ENCODE results near the gene NCKIPSD.

Gene NCKIPSD

DNA sequence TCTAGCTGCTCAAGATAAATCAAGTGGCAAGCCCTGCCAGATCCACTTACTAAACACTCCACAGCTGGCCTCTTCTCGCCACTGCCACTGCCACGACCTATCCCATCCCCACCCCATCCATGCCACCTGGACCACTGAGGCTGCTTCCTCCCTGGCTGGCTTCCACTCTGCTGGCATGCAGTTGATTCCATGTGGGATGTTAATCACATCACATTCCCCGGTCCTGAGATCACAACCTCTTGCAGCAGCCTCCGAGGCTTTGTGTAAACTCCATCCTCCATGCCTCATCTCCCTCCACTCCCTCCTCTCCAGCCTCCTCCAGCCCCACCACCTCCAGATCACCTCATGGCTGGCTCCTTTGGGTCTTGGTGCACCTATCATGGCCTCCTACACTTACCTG is 7.7 kb downstream of the NCKIPSD start:
- DNase-seq = no peak

DNA sequence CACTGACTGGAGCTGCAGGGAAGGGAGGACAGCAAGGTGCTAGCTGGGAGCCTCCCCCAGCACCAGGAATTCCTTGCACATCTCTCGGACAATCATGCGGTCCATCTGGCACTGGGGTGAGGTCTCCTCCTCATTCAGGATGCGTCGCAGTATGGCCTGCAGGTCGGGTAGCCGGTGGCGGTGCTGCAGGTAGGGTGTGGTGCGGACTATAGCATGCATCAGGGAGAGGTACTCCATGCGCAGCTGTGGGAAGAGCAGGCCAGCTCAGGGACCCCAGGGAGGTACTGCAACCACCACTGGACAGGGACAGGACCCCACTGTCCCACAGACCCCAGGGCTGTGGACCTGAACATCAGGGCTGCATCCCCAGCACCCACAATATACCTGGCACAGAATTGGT is 11.2 kb downstream of the NCKIPSD start:
- no peak for DNase-seq

DNA sequence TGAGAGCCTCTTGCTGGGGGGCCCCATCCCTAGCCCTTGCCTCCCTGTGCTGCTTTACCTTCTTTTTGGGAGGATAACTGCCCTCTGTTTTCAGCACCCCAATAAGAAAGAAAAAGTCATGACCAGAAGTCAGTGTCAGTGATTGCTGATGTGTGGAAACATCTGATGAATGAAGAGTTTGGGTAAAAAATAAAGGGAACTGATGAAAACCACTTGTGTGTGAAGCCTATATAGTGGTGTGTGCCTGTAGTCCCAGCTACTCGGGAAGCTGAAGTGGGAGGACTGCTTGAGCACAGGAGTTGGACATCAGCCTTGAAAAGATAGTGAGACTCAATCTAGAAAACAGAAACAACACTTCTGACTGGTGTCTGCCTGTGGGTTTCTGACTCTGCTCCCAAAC is 13.2 kb downstream of the NCKIPSD start:
- no peak for DNase-seq

DNA sequence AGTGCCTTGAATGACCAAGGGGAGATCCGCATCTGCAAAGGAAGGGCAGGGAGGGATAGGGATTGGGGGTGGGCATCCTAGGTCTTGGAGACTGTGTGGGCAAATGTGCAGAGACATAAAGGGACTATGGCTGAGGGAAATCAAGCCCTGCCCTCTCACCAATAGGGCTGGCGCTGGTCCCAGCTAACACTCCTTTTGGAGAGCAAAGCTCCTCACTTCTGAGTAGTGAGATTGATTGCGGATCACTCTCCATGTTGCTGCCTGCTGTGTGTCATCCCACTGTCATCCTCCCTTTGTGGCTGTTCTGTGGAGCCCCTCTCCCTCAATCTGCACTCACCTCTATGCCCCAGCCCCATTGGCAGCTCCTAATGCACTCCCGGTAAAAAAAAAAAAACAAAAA is 20.8 kb downstream of the NCKIPSD start:
- DNase-seq = no peak

DNA sequence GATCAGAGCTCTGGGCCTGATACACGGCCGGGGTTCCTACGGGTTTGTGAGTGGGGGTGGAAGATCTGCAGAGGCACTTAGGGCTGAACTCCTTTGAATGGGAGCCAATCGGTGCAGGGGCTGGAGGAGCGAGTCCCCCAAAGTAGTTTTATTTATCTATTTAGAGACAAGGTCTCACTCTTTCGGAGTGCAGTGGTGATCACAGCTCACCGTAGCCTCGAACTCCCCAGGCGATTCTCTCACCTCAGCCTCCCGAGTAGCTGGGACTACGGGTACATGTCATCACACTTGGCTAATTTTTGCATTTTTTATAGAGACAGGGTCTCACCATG is 21.4 kb downstream of the NCKIPSD start:
- no peak for DNase-seq

DNA sequence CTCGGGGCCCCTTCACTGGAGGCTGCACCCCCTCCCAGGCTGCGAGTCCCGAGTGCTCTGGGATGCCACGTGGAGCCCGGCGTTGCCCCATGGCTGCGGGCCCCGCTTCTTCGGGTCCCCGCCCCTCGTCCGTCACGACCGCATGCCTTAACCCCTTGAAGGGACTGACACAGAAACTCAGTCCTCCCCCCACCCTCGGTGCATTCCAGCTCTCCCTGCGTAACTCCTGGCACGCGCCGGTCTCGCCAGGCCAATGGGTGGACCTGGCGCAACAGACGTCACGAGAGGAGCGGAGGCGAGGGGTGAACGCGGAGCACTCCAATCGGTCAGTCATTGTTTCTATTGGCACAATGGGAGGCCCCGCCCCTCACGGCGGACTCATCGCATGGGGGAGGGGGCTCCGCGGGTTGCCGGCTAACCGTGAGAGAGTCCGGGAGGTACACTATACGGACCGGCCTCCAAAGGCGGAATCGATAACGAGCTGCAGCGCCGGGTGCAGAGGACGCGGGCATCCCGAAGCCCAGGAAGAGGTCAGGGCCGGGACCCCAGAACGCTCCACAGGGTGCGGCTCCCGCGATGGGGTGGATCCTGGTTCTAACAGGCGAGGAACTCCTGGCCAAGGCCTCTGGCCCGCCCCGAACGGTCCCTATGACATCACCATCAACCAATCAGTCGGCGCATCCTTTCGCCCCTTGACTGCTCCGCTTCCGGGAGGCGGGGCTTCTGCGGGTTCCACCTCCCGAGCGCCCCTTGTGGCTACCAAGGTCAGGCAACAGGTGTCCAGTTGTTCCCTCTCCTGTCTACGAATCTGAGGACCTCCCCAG is 22.0 kb downstream of the NCKIPSD start:
- peak; percentile 73 to 96 (median 79) for DNase-seq

DNA sequence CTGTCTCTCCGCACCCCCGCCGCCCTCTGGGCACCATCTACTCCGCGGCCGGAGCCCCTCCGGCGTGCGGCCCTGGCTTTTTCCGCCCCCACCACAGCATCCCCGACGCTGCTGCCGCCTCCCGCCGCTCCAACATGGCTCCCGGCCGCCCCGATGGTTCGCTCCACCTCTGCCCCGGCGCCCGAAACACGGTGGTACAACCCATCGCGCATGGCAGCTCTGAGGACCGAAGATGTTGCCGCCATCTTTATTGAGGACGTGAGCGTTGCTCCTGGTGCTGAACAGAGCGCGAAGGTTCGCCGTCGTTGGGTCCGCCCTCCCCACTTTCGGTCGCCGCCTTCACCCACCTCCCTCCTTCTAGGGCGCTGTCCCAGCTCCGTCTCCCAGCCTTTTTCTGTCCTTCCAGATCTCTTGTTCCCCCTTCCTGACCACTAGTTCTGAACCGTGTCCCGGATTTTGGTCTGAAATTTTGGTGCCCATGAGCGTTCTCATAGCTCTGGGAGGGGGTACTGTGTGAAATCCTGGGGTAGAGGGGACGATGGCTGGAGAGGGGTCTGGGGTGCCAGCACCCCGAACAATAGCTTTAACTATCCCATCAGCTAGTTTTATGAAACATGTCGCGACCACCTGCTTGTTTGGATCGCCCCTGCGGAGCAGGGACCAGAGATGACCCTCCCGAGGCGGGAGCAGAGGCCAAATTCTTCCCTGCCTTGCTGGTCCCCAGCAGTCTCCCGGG is 22.8 kb downstream of the NCKIPSD start, which contains the start of gene CELSR3:
Gene CELSR3, minus strand, starts transcription at position 134 of the 736 bp plus-strand sequence. CDS start 252 bp downstream, outside the sequence.
- DNase-seq = peak; percentile 42 to 87 (median 58)

DNA sequence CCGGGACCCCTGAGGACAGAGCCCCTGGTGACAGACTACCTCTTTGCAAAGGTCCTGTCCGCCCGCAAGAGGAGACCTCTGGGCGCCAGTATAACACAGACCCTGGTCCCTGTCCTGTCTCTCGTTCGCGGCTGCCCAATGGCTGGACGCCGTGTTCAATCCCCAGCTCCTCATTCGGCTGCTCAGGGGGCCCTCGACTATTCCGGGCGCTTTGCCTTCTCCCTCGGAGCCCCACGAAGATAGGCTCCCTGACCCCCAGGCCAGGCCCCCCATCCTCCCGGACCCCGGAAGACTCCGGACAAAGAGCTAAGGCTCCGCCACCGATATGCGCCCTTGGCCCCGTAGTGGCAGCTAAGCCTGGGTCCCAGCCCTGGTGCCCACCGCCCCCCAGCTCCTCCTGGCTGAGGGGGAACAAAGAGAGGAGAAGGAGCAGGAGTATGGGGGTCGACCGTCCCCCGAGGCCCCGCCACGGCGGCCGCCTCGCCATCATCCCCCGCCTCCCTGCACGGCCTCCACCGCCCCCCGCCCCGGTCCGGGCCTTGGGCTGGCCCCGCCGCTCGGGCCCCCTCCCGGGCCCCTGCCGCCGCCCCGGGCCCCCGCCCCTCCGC is 23.5 kb downstream of the NCKIPSD start:
- DNase-seq = no peak

DNA sequence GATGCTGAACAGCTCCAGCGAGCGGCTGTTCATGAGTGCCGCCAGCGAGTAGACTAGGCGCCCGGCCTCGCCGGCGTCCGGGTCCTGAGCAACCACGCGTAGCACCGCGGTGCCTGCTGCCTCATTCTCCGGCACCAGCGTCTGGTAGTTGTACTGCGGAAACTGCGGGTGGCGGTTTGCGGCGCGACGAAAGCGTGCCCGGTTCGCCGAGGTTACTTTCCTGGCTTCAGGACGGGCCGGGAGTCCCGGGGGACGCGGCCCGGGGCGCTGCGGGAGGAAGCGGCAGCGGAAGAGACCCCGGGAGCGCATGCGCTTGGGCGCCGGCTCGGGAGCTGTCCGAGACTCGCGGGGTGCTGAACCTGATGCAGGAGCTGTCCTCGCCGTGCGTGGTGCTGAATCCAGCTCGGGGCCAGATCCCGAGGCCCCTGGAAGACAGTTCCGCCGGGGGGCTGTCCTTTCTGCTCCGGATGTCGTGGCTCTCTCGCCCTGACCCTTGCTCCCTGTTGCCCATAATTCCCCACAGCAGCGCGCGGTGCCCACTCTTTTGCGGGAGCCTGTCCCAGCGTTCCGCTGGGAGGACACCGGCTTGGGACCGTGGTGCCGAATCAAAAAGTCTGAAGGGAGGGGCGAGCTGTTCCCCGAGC is 24.1 kb downstream of the NCKIPSD start:
- DNase-seq = peak; percentile 48 to 72 (median 63)

DNA sequence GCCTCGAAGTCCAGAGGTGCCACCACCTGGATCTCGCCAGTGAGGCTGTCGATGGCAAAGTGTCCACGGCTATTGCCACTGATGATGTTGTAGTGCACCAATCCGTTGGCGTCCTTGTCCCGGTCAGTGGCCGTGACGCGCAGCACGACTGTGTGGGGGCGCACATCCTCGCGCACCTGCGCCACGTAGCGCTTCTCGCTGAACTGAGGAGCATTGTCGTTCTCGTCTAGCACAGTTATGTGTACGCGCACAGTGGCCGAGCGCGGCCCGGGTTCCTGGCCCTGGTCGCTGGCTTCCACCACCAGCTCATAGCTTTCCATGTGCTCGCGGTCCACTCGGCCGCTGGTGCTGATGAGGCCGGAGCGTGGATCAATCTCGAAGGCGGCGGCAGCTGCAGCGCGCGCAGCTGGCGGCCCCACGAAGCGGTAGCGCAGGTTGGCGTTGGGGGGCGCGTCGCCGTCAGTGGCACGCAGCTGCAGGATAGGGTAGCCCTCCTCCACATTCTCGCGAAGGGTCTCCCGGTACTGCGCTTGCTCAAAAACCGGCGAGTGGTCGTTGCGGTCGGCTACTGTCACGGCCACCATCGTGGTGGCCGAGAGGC is 24.8 kb downstream of the NCKIPSD start:
- DNase-seq = no peak

DNA sequence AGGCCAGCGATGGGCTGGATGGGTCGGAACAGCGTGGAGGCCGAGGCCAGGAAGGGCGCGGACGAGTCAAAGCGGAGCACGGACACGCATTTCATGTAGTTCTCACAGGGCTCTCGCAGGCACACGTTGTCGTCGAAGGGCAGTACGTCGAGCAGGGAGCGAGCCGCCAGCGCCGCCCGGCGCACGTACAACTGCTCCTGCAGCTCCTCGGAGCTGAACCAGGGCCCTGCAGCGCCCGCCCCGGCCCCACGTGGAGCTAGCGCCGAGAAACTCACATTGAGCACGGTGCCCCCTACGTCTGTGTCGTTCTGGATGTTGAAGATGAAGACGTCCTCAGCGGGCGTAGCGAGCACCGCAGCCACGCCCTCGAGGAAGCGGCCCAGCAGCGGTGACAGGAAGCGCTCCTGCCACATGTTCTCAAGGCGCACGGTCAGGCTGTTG is 28.9 kb downstream of the NCKIPSD start:
- peak in 3 of 5 donors; percentile 17 to 44 (median 19) for DNase-seq

DNA sequence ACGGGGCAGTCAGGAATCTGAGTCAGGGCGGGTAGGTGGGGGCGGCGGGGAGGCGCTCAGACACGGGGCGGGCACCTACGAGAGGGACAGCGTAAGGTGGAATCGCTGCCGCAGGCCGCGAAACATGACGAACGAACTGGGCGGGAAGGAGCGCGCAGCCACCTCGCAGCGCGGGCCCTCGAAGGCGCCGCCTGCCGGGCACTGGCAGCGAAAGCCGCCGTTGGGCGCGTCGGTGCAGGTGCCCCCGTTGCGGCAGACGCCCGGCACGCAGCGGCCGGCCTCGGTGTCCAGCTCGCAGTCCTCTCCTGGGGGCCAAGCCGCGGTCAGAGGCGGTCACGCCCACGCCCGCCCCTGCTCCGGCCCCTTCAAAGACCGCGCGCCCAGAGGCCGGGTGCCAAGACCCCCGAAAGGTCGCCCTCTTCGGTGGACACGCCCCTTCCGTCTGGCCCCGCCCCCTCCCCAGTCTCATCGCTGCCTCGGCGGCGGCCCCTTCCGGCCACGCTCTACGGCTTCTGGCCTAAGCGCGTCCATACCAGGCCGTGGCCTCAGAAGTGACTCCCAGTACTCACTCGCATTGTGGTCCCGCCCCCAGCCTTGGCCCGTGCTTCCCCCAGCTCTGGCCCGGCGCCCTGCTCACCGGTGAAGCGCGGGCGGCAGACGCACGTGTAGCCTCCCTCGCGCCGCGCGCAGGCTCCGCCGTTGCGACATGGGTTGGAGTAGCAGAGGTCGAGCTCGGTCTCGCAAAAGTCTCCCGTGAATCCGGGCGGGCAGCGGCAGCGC is 29.5 kb downstream of the NCKIPSD start:
- DNase-seq = peak; percentile 67 to 91 (median 79)

DNA sequence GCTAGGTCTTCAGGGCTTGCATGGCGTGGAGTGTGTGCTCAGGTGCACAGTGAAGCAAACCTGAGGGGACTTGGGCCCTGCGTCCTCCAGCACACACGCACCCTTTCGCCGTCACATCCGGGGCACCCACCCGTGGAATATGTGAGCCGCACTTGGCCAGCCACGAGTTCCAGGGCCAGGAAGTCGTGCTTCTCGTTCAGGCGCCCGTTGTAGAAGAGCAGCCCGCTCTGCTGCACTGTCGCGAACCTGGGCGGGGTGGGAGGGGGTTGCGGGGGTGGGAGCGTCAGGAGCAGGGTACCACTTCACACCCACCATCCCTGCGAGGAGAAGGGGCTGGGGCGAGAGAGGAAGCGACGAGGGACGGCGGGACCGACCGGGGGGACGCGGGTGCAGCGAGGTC is 30.1 kb downstream of the NCKIPSD start:
- peak in 3 of 5 donors; percentile 43 to 72 (median 43) for DNase-seq

DNA sequence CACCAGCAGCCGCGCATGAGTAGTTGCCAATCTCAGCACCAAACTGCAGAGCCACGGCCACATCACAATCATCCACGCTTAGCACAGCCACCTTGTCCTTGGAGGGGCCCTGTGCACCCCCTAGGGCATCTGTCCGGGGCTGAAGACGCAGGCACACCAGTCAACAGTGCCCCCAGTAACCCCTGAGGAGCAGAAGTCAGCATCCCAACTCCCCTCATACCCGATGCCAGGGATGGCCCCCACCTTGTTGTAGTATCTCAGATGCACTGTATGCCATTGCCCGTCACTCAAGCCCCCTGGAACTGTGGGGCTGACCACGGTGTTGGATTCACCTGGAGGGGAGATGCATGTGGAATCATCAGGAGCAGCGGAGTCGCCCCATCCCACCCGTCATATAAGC is 30.7 kb downstream of the NCKIPSD start:
- DNase-seq = no peak

DNA sequence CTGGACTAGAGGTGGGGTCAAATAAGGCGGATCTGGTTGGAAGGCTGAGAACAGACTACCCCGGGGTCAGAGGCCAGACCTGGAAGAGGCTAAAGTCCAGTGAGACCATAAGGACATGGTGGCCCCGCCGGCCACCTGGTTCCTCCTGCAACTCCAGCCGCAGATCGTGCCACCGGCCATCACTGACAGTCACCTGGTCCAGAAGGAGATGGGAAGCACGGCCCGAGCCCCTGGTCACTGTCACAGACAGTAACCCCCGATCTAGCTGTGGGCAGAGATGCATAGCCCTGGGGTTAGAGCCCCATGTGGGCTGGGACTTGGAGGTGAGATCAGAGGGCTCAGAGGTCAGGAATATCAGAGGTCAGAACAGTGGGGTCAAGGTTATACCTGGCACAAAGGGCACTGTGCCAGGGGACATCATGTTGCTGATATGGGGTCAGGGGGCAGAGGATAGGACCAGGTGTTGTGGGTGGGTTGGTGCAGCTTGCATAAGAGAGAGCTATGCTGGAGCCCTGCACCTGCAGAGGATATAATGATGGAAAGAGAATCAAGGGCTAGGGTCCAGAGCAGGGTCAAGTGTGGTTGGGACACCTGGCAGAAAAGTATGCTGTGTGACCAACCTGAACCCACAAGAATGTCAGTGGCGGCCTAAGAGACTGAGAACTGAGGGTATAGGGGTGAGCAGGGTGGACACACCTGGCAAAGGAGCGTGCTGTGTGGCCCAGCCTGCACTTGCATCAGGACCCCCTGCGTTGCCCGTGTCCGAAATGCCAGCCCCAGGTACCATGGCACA is 32.6 kb downstream of the NCKIPSD start:
- DNase-seq = no peak

DNA sequence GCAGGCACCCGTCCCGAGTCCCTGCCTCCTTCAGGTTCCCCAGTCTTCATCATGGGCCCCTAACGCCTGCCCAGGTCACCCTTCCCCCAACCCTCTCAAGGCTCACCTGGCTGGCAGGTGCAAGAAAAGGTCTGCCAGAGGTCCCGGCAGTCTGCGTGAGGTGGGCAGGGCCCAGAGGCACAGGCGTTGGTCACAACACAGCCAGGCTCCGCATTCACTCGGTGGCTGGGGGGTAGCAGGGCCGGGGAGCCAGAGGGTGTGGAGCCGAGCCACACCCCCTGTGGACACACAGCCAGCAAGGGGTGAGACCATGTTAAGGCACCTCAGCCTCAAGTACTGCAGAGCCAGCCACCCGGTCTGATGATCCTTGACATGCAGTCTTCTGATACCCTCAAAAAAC is 33.9 kb downstream of the NCKIPSD start:
- DNase-seq = no peak

DNA sequence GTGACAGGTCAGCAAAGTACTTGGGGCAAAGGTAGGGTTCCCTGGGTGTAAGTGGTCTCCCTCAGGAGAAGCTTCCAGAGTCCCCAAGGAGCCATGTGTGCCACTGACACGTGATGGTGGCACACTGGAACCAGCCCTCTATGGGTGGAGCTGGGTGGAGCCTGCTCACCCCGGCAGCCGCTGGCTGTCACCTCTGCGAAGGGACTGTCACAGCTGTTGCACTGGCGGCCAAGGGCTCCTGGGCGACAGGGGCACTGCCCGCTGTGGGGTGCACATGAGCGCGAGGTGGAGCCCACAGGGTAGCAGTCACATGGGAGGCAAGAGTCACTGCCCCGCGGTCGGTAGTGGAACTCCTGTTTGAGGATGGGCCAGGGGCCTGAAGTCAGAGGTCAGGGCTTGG is 35.0 kb downstream of the NCKIPSD start:
- DNase-seq = no peak

DNA sequence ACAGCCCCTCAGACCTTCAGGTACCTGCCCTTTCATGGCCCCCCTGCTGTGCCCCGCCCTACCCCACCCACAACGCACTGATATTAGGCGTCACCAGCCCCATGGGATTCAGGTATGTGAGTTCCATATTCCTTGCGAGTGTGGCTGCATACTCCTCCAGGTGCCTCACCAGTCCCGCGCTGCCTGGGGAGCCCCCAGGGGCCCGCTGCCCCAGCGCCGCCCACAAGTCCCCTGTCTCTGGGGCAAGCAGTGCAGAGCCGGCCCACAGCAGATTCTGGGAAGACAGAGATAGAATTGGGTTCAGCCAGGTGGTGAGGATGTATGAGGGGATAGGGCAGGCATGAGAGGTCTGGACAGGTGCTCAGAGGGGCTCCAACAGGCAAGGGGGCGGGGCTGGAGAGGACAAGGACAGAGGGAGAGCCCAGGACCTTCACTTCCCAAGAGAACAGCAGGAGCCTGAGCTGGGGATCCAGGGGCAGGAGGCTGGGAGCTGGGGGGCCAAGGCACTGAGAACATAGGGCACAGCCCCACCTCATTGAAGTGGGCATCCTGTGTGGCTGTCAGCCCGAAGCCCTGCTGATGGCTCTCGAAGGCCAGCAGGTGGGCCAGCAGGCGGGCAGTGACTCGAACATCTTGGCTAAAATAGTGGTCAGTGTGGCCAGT is 37.4 kb downstream of the NCKIPSD start:
- no peak for DNase-seq

DNA sequence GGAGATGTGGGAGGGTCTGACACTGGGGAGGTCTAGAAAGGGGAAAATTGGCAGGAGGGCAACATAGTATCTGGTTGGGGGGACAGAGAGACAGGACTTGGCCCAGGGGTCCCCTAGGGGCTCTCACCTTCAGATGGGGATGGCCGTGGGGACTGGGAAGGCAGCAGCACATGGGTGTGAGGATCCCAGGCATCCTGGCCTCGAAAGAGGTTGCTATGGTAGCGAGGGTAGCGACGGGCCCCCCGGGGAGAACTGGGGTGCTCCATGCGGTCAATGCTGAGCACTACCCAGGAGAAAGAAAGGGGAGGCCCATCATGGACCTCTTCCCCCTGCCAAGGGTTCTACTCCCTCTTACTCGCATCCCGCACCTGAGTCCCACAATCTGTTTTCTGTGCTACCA is 38.0 kb downstream of the NCKIPSD start:
- DNase-seq = no peak
